Thoracic aorta (tissue), 2 donors: Measurements from ENCODE around the gene SMCO2. TPM values are rescaled to one million over a fixed set of nuclear protein-coding genes. Genes with fewer than 3 reads are reported as not detected.

Experiments
- ATAC-seq: fragments of 150-250 bp; one replicate; pipeline ENCODE4 v1.8.0; 2017; ENCODE audit warnings: low read depth; ENCODE audit not compliant: insufficient number of reproducible peaks, low FRiP score
- DNase-seq: peaks from one replicate; pipeline ENCODE4 v3.0.0-alpha.2; 2020; ENCODE audit warnings: low spot score
- H3K27ac ChIP-seq, 2 donors: fragments of 200-600 bp; sonication (generic); 1 replicate in 1 of 2; 2 replicates in 1 of 2; pipeline ENCODE4 v1.5.1; 2016; ENCODE audit warnings: mild to moderate bottlenecking in 2 of 2, moderate library complexity in 2 of 2
- H3K27me3 ChIP-seq: fragments of 200-600 bp; sonication (generic); replicated peaks from 2 replicates; pipeline ENCODE4 v1.6.0; 2016; ENCODE audit warnings: mild to moderate bottlenecking; ENCODE audit not compliant: insufficient read depth
- H3K36me3 ChIP-seq: fragments of 200-600 bp; sonication (generic); one replicate; pipeline ENCODE4 v1.5.1; 2016
- H3K4me1 ChIP-seq, 2 donors: fragments of 200-600 bp; sonication (generic); 1 replicate in 1 of 2; 2 replicates in 1 of 2; pipeline versions ENCODE4 v1.5.1 to v1.6.0; 2016; ENCODE audit warnings: low read depth in 2 of 2, mild to moderate bottlenecking in 1 of 2; ENCODE audit not compliant: control insufficient read depth in 1 of 2
- H3K4me3 ChIP-seq: fragments of 200-600 bp; sonication (generic); 2 replicates; pipeline ENCODE4 v1.5.1; 2016; ENCODE audit warnings: mild to moderate bottlenecking
- H3K9me3 ChIP-seq: fragments of 200-600 bp; sonication (generic); 2 replicates; pipeline ENCODE4 v1.5.1; 2016
- total RNA-seq, 2 donors: library from RNA; depleted of rRNA; stranded (reverse); fragments of >200 nt; gene quantifications; one replicate each; pipeline versions ENCODE4 v1.1.0 to v1.2.3, GENCODE V29; 2016
- TF ChIP-seq, protein P1 (sequence below): fragments of 200-600 bp; sonication (generic); IDR thresholded peaks from one replicate; pipeline ENCODE4 v1.5.1; 2019; ENCODE audit warnings: antibody characterized with exemption

The SMCO2 gene
- total RNA-seq, 2 donors from 2014 or later = not detected

DNA sequence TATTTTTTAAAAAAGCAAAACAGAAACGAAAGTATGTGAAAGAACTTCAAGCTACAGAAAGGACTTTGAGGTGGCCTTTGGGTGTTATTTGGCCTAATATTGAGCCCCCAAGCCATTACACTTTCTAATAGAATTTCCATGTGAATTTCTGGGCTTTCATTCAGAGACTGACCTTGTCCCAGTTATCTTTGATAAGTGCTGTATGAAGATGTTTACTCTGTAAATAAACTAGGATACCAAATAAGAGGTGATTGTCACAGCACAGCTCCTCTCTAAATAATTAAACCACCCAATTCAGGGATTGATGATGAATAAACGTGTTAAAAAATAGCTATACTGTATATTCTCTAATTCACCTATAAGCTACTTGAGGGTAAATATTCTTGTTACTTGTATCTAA, 44.7 kb downstream of the SMCO2 start:
- H3K4me1 ChIP-seq = no peaks in the 10 kb centered on the region
- H3K27me3 ChIP-seq = no peaks in the 10 kb centered on the region
- ATAC-seq (no peak), DNase-seq (no peak)
- no peak overlapping the region for H3K4me3 ChIP-seq
- H3K9me3 ChIP-seq = no peaks in the 10 kb centered on the region
- H3K36me3 ChIP-seq = no peaks in the 10 kb centered on the region
- TF ChIP-seq, protein P1, sequence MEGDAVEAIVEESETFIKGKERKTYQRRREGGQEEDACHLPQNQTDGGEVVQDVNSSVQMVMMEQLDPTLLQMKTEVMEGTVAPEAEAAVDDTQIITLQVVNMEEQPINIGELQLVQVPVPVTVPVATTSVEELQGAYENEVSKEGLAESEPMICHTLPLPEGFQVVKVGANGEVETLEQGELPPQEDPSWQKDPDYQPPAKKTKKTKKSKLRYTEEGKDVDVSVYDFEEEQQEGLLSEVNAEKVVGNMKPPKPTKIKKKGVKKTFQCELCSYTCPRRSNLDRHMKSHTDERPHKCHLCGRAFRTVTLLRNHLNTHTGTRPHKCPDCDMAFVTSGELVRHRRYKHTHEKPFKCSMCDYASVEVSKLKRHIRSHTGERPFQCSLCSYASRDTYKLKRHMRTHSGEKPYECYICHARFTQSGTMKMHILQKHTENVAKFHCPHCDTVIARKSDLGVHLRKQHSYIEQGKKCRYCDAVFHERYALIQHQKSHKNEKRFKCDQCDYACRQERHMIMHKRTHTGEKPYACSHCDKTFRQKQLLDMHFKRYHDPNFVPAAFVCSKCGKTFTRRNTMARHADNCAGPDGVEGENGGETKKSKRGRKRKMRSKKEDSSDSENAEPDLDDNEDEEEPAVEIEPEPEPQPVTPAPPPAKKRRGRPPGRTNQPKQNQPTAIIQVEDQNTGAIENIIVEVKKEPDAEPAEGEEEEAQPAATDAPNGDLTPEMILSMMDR = no peak
- no peak overlapping the region for H3K27ac ChIP-seq

DNA sequence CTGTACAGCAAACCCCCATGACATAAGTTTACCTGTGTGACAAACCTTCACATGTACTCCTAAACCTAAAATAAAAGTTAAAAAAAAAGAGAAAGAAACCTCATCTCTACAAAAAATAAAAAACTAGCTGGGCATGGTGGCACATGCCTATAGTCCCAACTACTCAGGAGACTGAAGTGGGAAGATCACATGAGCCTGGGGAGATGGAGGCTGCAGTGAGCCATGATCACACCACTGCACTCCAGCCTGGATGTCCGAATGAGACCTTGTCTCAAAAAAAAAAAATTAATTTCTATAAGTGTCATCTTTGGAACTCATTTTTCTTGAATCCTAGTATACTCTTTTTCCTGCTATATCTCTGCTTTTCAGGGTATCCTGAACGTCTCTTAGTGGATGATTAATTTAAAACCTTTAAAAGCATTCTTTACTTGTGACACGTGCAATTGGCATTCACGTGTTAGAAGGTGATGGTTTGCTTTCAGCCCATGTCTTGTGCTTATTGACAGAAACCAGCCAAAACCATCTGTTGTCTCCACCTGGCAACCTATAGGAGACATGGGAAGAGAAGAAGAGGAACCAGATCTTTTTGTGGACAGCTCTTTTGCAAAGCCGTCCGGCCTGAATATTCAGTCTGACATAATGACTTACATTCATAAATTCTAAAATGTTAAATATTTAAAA, 46.9 kb downstream of the SMCO2 start:
- Histone ChIP-seq H3K27ac (no peak overlapping the region), H3K27me3 (no peaks in the 10 kb centered on the region), H3K36me3 (no peaks in the 10 kb centered on the region), H3K9me3 (no peaks in the 10 kb centered on the region), H3K4me3 (no peak overlapping the region), H3K4me1 (no peaks in the 10 kb centered on the region)
- ATAC-seq (no peak), DNase-seq (no peak)
- TF ChIP-seq, protein P1 = no peak

DNA sequence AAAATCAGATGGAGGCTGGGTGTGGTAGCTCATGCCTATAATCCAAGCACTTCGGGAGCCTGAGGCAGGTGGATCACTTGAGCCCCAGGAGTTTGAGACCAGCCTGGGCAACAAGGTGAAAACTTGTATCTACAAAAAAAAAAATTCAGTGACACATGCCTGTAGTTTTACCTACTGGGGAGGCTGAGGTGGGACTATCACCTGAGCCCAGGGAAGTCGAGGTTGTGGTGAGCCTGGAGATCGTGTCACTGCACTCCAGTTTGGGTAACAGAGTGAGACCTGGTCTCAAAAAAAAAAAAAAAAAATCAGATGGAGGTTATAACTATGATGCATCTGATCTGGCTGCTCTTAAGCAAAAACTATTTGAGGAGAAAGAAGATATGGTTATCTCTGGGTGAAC, 50.9 kb downstream of the SMCO2 start:
- no peak overlapping the region for H3K4me3 ChIP-seq
- no peaks in the 10 kb centered on the region for H3K4me1 ChIP-seq
- H3K36me3 ChIP-seq = no peaks in the 10 kb centered on the region
- no peak for DNase-seq
- no peak for ATAC-seq
- no peak overlapping the region for H3K27ac ChIP-seq
- no peaks in the 10 kb centered on the region for H3K27me3 ChIP-seq
- no peaks in the 10 kb centered on the region for H3K9me3 ChIP-seq
- TF ChIP-seq, protein P1 = no peak

DNA sequence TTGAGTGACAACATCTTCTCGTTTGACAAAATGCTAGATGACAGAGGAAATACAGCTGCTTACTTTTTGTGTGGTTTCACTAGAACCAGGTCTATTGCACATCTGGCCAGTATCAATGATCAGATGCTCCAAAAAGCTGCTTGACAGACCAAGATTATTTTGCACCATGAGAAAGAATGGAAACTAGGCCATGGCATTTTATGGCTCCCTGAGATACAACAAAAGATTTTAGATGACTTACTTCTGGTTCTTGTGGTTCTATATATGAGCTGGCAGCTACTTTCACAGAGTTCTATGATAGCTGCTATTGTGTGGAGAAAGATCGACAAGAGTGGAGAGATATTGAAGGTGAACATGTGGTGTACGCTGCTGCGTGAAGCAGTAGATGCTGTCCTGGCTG, 51.6 kb downstream of the SMCO2 start:
- Histone ChIP-seq H3K36me3 (no peaks in the 10 kb centered on the region), H3K27ac (no peak overlapping the region), H3K9me3 (no peaks in the 10 kb centered on the region), H3K4me1 (peaks cover 0 to 2% of the 10 kb centered on the region in 2 donors), H3K27me3 (no peaks in the 10 kb centered on the region), H3K4me3 (no peak overlapping the region)
- TF ChIP-seq, protein P1 = no peak
- DNase-seq (no peak), ATAC-seq (no peak)

DNA sequence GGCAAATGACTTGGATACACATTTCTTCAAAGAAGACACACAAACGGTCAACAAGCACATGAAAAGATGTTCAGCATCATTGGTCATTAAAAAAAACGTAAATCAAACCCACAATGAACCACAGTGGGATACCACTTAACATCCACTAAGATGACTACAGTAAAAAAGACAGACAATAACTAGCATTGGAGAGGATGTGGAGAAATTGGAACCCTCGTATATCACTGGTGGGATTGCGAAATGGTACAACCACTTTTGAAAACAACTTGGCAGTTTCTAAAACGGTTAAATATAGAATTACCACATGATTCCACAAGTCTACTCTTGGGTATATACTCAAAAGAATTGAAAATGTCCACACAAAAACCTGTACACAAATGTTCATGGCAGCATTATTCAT, 52.2 kb downstream of the SMCO2 start:
- H3K36me3 ChIP-seq = no peaks in the 10 kb centered on the region
- ATAC-seq = no peak

More for the DNA sequence above, 52.2 kb downstream of the SMCO2 start:
- H3K27ac ChIP-seq = no peak overlapping the region
- H3K9me3 ChIP-seq = no peaks in the 10 kb centered on the region
- TF ChIP-seq, protein P1 = no peak
- no peak overlapping the region for H3K4me3 ChIP-seq
- no peak for DNase-seq
- H3K4me1 ChIP-seq = peaks cover 0 to 7% of the 10 kb centered on the region in 2 donors
- no peaks in the 10 kb centered on the region for H3K27me3 ChIP-seq
